GM19397 (cell line): Measurements from ENCODE around the gene NAGS.
"Not testable (repeated sequence)": the region's sequence is repeated elsewhere in the genome, so short reads cannot be mapped to it uniquely, and the experiment has no call there.

Experiments used
- ATAC-seq: cut with Tn5 transposase; IDR thresholded peaks from one replicate; pipeline ENCODE4 v1.9.1; 2021; ENCODE audit warnings: mild to moderate bottlenecking, moderate library complexity; ENCODE audit not compliant: unreplicated experiment

Gene NAGS

GRCh38 chr17:44006272-44006597 lies 1.8 kb downstream of the NAGS start:
- ATAC-seq: no peak

- ATAC-seq: peak; percentile 70
These were observed 2.4 kb downstream of the NAGS start for GRCh38 chr17:44006598-44007345.

GRCh38 chr17:44007346-44008204 lies 3.2 kb downstream of the NAGS start:
- ATAC-seq: no peak

GRCh38 chr17:44008205-44008909 lies 3.9 kb downstream of the NAGS start:
- no peak for ATAC-seq

GRCh38 chr17:44010966-44011647 lies 6.7 kb downstream of the NAGS start:
- no peak for ATAC-seq

- ATAC-seq: no peak
These were observed 7.5 kb downstream of the NAGS start for GRCh38 chr17:44011876-44012275.

GRCh38 chr17:44012391-44012790 lies 8.0 kb downstream of the NAGS start:
- ATAC-seq: no peak

GRCh38 chr17:44012874-44013273 lies 8.5 kb downstream of the NAGS start:
- ATAC-seq: no peak

- ATAC-seq: no peak
These were observed 9.7 kb downstream of the NAGS start for GRCh38 chr17:44014133-44014436.

GRCh38 chr17:44014437-44015172 lies 10.2 kb downstream of the NAGS start, which contains the start of gene TMEM101:
TMEM101 (minus strand) TSS chr17:44014963; CDS start chr17:44014952, 11 bp downstream.
- peak; percentile 82 for ATAC-seq

GRCh38 chr17:44021227-44021626 lies 16.8 kb downstream of the NAGS start:
- ATAC-seq: not testable (repeated sequence)

- ATAC-seq: no peak
These were observed 17.8 kb downstream of the NAGS start for GRCh38 chr17:44022246-44022645.

- no peak for ATAC-seq
These were observed 19.3 kb downstream of the NAGS start for GRCh38 chr17:44023545-44024270.

- no peak for ATAC-seq
These were observed 19.8 kb downstream of the NAGS start for GRCh38 chr17:44024271-44024663.

GRCh38 chr17:44024853-44025252 lies 20.4 kb downstream of the NAGS start:
- no peak for ATAC-seq

- ATAC-seq: no peak
These were observed 25.3 kb downstream of the NAGS start for GRCh38 chr17:44029736-44030135.

- ATAC-seq: no peak
These were observed 26.1 kb downstream of the NAGS start for GRCh38 chr17:44030482-44030881.

- no peak for ATAC-seq
These were observed 29.5 kb downstream of the NAGS start for GRCh38 chr17:44033861-44034408.

- ATAC-seq: not testable (repeated sequence)
These were observed 30.3 kb downstream of the NAGS start for GRCh38 chr17:44034688-44035087.
